SU-DHL-6 (cell line): ENCODE results near the gene IL36RN.

Source experiments
- H2AFZ ChIP-seq: fragments of 200-600 bp; sonication (generic); 2 replicates; pipeline ENCODE4 v1.6.1; 2014; ENCODE audit warnings: low read depth, mild to moderate bottlenecking, moderate library complexity, mixed read lengths, antibody characterized with exemption, low read length; ENCODE audit not compliant: severe bottlenecking
- H3F3A ChIP-seq: fragments of 200-600 bp; shearing (Covaris generic); 2 replicates; pipeline ENCODE4 v1.6.0; 2016; ENCODE audit warnings: antibody characterized with exemption, mild to moderate bottlenecking; ENCODE audit not compliant: insufficient read depth
- H3K27ac ChIP-seq: fragments of 200-600 bp; sonication (generic); 2 replicates; pipeline ENCODE4 v1.5.1; 2016; ENCODE audit warnings: low read depth, mild to moderate bottlenecking, low read length, moderate library complexity, mixed read lengths
- H3K27me3 ChIP-seq: fragments of 200-600 bp; sonication (generic), shearing (Covaris generic); 2 replicates; pipeline ENCODE4 v1.6.0; 2014; ENCODE audit warnings: mild to moderate bottlenecking, low read length
- H3K36me3 ChIP-seq: fragments of 200-600 bp; sonication (generic); 2 replicates; pipeline ENCODE4 v1.6.1; 2014; ENCODE audit warnings: mild to moderate bottlenecking, low read length, mixed read lengths
- H3K4me2 ChIP-seq: fragments of 300-600, 200-600 bp; shearing (Covaris generic), sonication (generic); 2 replicates; pipeline ENCODE4 v1.6.0; 2014; ENCODE audit warnings: low read length, low read depth, mild to moderate bottlenecking; ENCODE audit not compliant: poor library complexity, severe bottlenecking
- H3K4me3 ChIP-seq: fragments of 200-600 bp; sonication (generic); 2 replicates; pipeline ENCODE4 v1.5.1; 2014; ENCODE audit warnings: antibody characterized with exemption, low read length, mild to moderate bottlenecking, mixed read lengths; ENCODE audit not compliant: insufficient read depth, poor library complexity, severe bottlenecking
- H3K79me2 ChIP-seq: fragments of 200-600 bp; sonication (generic); 2 replicates; pipeline ENCODE4 v1.6.1; 2014; ENCODE audit warnings: mild to moderate bottlenecking, low read length, moderate library complexity; ENCODE audit not compliant: insufficient read depth
- H3K9ac ChIP-seq: fragments of 200-600 bp; sonication (generic); 2 replicates; pipeline ENCODE4 v1.7.0; 2014; ENCODE audit warnings: mild to moderate bottlenecking, low read length
- H3K9me2 ChIP-seq: fragments of 200-600 bp; sonication (generic); replicated peaks from 2 replicates; pipeline ENCODE4 v1.6.1; 2014; ENCODE audit warnings: low read length; ENCODE audit not compliant: insufficient read depth
- H3K9me3 ChIP-seq: fragments of 200-600 bp; sonication (generic); 2 replicates; pipeline ENCODE4 v1.6.1; 2014; ENCODE audit warnings: low read length, mixed read lengths; ENCODE audit not compliant: insufficient read depth
- H4K20me1 ChIP-seq: fragments of 200-600 bp; sonication (generic); 2 replicates; pipeline ENCODE4 v1.6.1; 2014; ENCODE audit warnings: low read depth, mild to moderate bottlenecking, antibody characterized with exemption, low read length, moderate library complexity, mixed read lengths
- CTCF ChIP-seq: fragments of 200-600 bp; sonication (generic); IDR thresholded peaks from one replicate; pipeline ENCODE4 v1.5.1; 2017; ENCODE audit warnings: antibody characterized with exemption, mild to moderate bottlenecking, low read length, moderate library complexity; ENCODE audit not compliant: insufficient read depth, poor library complexity, severe bottlenecking
- EZH2phosphoT487 ChIP-seq: fragments of 200-600 bp; sonication (generic), shearing (Covaris generic); conservative IDR thresholded peaks from 2 replicates; pipeline ENCODE4 v1.6.1; 2018; ENCODE audit warnings: mild to moderate bottlenecking, antibody characterized with exemption, low read length, moderate library complexity, mixed read lengths

Gene IL36RN

GRCh38 chr2:113061896-113062770 lies 3.1 kb downstream of the IL36RN start:
- no peaks in the 10 kb centered on the region for H3K9me3 ChIP-seq
- no peak overlapping the region for H2AFZ ChIP-seq
- no peak overlapping the region for H3K4me2 ChIP-seq

GRCh38 chr2:113064281-113064680 lies 5.3 kb downstream of the IL36RN start:
- H3K36me3 ChIP-seq = no peaks in the 10 kb centered on the region
- no peak overlapping the region for H2AFZ ChIP-seq
- H3K4me3 ChIP-seq = no peak overlapping the region
- TF ChIP-seq CTCF (no peak), EZH2phosphoT487 (no peak)
- H3K4me2 ChIP-seq = no peak overlapping the region
- no peaks in the 10 kb centered on the region for H3K79me2 ChIP-seq
- H3K27me3 ChIP-seq = no peaks in the 10 kb centered on the region
- no peaks in the 10 kb centered on the region for H3K9me3 ChIP-seq
- no peaks in the 10 kb centered on the region for H4K20me1 ChIP-seq
- H3K9me2 ChIP-seq = no peaks in the 10 kb centered on the region
- no peak overlapping the region for H3K9ac ChIP-seq
- H3K27ac ChIP-seq = no peak overlapping the region
- H3F3A ChIP-seq = no peaks in the 10 kb centered on the region

More at GRCh38 chr2:113061896-113062770, 3.1 kb downstream of the IL36RN start:
- Histone ChIP-seq H3K9me2 (no peaks in the 10 kb centered on the region), H3K36me3 (no peaks in the 10 kb centered on the region), H3K27me3 (no peaks in the 10 kb centered on the region), H3F3A (no peaks in the 10 kb centered on the region), H3K9ac (no peak overlapping the region), H3K4me3 (no peak overlapping the region), H3K79me2 (no peaks in the 10 kb centered on the region), H3K27ac (no peak overlapping the region), H4K20me1 (no peaks in the 10 kb centered on the region)
- TF ChIP-seq CTCF (no peak), EZH2phosphoT487 (no peak)

GRCh38 chr2:113064898-113065297 lies 5.9 kb downstream of the IL36RN start:
- no peak overlapping the region for H3K27ac ChIP-seq
- no peaks in the 10 kb centered on the region for H3K9me2 ChIP-seq
- no peaks in the 10 kb centered on the region for H3K27me3 ChIP-seq
- H3K36me3 ChIP-seq = no peaks in the 10 kb centered on the region
- H3K4me3 ChIP-seq = no peak overlapping the region
- TF ChIP-seq CTCF (no peak), EZH2phosphoT487 (no peak)
- H3K9me3 ChIP-seq = no peaks in the 10 kb centered on the region
- no peak overlapping the region for H3K4me2 ChIP-seq
- no peak overlapping the region for H3K9ac ChIP-seq
- no peak overlapping the region for H2AFZ ChIP-seq
- H4K20me1 ChIP-seq = no peaks in the 10 kb centered on the region
- H3K79me2 ChIP-seq = no peaks in the 10 kb centered on the region
- H3F3A ChIP-seq = no peaks in the 10 kb centered on the region
